NCI-H748 treated with DMSO at 0.1 percent for 48 hours (cell line): Measurements from ENCODE around the gene LDLRAD4.
"Not testable (repeated sequence)": the region's sequence is repeated elsewhere in the genome, so short reads cannot be mapped to it uniquely, and the experiment has no call there.

Experiments
- DNase-seq: peaks from one replicate; lab custom pipeline; 2025; lab: John Stamatoyannopoulos, UW

LDLRAD4 gene

GRCh38 chr18:13638719-13639595 is 420.4 kb downstream of the LDLRAD4 start:
- DNase-seq: no peak

DNA sequence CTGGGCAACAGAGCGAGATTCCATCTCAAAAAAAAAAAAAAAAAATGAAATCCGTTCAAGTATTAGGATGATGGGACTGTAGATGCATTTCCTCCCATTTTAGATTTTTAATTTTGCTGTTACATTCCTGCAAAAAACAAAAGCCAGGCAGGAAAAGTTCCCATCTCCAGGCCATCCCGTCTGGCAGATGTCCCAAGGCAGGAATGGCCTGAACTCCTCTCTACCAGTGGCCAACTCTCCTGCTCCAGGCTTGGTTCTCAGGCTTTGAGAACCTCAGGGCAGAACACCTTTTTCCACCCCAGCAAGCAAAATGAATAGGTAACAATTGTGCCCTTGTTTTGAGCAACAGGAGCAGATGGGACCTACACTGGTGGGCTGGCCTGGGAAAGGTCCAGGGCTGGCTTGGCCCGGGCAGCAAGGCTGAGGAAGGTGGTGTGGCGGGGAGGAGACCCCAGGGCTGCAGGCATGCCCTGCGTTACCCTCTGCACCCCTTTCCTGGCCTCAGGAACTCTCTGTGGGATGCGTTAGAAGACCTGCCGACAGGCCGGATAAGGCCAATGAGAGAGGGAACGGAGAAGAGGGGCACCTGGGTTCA is 421.8 kb downstream of the LDLRAD4 start:
- DNase-seq: no peak

- no peak for DNase-seq
Measured at GRCh38 chr18:13641551-13642439, 423.2 kb downstream of the LDLRAD4 start.

DNA sequence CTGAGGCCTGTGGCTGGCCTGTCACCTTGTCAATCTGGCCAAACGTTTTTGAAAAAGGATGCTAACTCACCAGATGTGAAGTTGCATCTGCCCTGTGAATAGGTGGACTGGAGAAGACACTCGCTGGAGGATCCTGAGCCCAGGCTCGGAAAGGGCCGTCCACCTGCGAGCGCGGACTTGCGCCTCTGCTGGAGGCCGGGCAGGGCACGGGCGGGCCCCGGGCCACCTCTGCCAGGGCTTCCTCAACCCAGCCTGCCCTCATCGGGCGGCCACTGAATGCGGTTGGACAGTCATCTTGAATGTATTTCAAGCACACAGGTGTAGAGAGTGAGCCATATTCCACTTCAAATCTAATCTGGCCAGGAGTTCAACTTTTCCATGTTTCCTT is 423.9 kb downstream of the LDLRAD4 start:
- DNase-seq: no peak

DNA sequence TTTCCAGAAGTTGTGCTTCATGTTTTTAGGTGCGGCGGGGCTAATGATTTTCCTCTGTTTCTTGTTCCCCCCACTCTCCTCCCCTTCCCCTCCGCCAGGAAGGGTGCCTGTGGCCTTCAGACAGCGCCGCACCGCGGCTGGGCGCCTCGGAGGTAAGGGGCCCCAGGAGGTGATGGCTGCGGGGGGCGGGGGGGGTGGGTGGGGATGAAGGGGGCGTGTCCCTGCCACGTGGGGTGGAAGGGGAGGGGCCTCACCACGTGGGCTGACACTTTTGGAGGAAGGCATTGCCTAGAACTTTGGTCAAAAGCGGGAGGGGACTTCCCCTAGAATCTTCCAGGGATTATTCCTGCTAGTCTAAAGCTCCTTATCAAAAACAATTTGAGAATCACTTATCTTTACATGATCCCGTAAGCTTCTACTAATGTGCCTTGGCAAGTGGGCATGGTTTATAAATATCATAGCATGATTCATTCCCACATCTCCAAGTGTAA is 424.7 kb downstream of the LDLRAD4 start:
- no peak for DNase-seq

DNA sequence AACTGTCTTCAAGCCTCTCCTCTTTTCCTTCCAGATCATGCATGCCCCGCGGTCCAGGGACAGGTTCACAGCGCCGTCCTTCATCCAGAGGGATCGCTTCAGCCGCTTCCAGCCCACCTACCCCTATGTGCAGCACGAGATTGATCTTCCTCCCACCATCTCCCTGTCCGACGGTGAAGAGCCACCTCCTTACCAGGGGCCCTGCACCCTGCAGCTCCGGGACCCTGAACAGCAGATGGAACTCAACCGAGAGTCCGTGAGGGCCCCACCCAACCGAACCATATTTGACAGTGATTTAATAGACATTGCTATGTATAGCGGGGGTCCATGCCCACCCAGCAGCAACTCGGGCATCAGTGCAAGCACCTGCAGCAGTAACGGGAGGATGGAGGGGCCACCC is 426.5 kb downstream of the LDLRAD4 start:
- no peak for DNase-seq

DNA sequence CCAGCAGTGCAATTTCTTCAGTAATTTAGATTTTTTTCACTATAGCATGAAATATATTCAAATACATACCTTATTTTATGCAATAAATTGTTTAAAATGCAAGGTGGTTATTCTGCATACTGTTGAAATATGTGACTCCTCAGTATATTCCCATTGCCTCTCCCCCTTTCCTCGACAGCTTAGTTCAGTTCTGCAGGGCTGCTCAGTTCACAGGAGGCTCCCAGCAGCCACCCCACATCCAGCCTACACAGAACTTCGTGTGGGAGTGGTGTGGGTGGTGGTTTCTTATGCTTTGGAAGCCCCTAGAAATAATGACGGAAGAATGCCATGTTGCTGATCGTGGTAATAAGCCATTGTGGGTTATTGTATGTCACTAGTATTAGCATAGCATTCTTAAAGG is 428.1 kb downstream of the LDLRAD4 start:
- no peak for DNase-seq

DNA sequence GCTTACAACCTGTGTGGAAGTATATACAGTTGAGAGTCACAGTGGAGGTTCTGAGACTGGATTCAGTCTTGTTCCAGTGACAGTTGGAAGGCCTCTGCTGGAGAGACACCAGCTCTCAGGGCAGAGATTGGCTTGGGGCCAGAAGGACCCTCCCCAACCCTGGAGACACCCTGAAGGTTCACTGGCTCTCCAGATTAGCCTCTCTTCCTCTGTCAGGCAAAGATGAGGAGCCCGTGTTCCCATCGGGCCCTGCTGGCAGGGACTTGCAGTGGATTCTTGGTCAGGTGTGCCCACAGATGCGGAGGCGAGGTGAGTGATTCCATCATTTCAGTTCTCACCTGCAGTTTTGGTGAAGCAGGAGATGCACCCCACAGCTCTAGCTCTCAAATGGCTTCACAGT is 429.2 kb downstream of the LDLRAD4 start:
- no peak for DNase-seq

DNA sequence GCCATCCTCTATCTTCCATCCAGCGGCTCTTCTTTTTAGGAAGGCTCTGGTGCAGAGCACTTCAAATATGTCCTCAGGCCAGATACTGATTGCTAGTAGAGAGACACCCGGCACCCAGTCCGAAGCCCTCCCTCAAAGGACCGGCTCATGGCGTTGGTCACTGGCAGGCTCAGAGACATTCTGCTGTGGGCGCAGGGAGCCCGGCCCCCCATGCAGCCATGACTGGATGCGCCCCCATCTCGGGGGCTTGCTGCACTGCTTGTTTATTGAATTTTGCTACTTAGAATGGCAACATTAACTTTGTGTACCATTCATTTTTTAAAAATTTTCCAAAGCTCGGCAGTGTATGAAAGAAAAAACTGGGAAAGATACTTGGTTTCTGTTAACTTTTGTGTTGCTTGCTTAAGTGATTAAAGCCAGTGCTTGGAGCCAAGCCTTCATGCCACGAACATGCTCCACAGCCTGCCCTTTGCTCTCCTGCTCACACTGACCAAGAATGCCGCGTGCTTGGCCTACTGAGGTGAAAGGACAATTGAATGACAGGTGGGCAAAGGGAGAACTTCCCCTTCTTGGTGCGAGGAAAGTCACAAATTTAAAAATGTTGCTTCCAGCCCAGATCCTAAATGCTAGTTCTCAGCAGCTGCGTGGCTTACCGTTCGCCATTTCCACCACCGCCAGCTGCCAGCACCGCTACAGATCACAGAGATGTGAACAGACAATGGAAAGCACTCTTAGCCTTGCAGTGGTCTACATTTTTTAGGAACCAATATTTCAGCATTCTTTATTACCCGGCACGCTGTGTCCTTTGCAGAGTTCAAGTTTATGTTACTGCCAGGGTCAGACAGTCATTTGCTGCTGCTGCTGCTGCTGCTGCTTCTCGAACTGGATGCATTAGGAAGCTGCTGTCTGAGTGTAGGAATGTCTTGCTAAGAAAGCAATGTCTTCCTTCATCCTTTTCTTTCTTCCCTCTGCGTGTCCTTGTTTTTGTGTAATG is 431.1 kb downstream of the LDLRAD4 start:
- DNase-seq: no peak

DNA sequence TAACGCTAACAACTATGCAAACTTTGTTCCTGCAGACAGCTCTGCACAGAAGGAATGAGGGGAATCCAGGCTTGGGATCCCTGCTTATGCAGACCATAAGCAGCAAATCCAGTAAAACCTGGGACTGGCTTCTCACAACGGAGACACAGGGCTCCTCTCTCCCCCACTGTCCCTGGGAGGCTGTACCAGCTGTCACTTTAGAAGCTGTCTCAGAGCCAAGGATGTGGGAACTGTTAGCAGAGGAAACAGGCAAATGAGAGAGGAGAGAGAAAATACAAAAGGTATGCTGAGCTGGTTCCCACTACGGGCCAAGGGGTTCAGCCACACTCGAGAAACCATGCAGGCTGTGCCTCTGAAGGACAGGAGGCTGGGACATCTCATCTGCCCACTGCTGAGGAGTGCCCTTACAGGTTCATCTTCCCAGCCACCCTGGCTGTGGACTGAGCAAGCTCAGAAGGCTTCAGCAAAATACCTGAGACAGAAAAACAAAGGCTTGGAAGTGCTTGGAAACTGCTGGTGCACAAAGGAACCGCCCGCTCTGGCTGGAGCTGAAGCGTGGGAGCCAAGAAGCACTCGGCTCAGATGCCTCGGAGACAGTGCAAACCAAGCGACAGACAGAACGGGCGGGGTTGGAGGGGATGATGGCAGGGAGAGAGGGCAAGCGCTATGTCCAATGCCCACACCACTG is 435.3 kb downstream of the LDLRAD4 start:
- DNase-seq: no peak

DNA sequence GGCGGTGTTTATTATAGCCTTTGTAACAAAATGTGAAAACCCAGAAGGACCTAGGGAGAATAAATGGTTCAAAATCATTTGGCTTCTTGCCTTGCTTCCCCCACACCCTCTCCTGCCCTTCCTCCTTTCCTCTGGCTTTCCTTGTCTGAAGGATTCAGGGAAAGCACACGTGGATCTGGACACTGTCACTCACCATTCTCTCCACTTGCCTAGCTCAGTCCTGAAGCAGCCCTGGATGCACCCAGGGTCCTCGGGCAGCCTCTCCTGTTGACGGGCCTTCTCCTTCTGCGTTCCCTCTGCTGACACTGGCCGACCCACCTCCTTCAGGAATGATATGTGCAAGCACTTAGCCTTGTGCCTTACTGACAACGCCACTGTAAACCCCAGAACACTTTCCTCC is 439.4 kb downstream of the LDLRAD4 start:
- no peak for DNase-seq

- DNase-seq: no peak
Measured at GRCh38 chr18:13658436-13659204, 440.1 kb downstream of the LDLRAD4 start.

GRCh38 chr18:13660510-13660909 is 441.9 kb downstream of the LDLRAD4 start:
- no peak for DNase-seq

- DNase-seq: no peak
Measured at GRCh38 chr18:13661051-13661778, 442.7 kb downstream of the LDLRAD4 start.

DNA sequence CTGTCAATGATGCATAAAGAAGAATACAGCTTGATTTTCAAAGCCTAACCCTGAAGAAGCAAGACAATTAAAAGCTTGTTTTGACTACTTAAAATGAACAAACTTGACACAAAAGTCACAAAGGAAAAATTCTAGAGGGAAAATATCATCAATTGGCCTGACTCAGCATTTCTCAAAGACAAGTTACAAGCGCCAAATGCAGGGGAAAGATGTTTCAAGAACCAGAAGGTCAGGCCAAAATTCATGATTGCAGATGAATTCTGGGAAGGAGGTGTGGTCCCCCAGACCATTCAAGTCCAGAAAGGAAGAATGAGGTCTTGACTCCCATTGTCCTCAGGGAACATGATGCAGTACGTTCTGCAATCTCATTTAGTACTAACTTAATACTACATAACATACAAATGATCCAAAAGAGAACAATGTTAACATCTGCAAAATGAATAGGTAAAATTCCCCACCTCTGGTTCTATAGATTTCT is 443.3 kb downstream of the LDLRAD4 start:
- no peak for DNase-seq

DNA sequence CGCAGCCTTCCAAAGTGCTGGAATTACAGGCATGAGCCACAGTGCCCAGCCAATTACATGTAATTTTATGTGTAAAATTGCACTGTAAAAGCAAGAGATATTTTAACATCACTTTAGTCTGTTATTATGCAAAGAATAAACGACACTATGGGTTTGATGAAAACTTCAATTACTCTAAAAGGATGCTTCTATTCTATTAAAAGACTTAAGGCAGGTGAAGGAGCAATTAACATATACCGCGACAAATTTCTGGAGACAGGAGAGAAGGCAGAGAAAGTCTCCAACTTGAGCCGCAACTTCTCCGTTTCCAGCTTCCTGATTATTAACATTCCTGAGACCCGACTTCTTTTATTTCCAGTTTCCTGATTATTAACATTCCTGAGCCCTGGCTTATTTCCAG is 454.1 kb downstream of the LDLRAD4 start:
- DNase-seq: no peak

DNA sequence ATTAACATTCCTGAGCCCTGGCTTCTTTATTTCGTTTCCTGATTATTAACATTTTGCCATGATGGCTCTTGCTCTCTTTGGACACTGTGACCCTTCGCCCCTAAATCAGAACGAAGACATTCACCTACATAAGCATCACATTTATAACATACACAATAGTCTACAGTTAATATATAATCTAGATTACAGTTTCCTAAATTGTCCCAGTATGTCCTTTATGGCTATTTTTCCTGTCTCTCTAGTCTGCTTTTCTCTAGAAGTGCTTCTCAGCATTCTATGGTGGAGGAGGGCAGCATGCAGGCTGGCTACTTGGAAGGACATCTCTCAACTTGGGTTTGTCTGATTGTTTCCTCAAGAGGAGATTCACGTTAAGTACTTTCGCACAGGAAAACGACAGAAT is 457.9 kb downstream of the LDLRAD4 start:
- no peak for DNase-seq

- DNase-seq: not testable (repeated sequence)
Measured at GRCh38 chr18:13677350-13677749, 458.8 kb downstream of the LDLRAD4 start.

DNA sequence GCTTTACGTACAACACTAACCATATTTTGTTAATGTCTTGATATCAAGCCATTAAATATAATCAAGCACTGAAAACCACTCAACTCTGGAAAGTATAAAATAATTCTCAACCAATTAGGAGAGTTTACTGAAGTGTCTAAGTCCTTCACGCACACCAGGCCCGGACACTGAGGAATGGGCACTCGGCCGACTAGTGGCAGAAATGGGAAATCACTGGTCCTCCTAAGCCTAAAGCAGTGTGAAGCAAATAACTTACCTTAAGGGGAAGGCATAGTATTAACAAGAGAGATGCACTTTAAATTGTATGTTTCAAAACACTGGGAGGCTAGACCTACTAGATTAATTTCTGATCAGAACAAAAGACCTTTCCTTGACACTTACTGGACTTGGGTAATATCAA is 462.1 kb downstream of the LDLRAD4 start:
- DNase-seq: no peak
